ENCODE data around the gene CTSZ.
"Not testable (repeated sequence)": the region's sequence is repeated elsewhere in the genome, so short reads cannot be mapped to it uniquely, and the experiment has no call there.

The CTSZ gene

GRCh38 chr20:59006864-59007664, at the start of gene CTSZ:
CTSZ (minus strand) TSS chr20:59007254; CDS start chr20:59007128, 126 bp downstream.
- no peak for DNase-seq (ENCODE audit: low read depth in 2 of 2)

- DNase-seq (ENCODE audit: low read depth in 2 of 2), result no peak
Observed at GRCh38 chr20:59055302-59055701, 48.2 kb upstream of the CTSZ start.

GRCh38 chr20:59051666-59052185, 44.7 kb upstream of the CTSZ start:
- DNase-seq (ENCODE audit: low read depth in 2 of 2), result no peak

- DNase-seq (ENCODE audit: low read depth in 2 of 2), result no peak
Observed at GRCh38 chr20:59050437-59050836, 43.4 kb upstream of the CTSZ start.

- DNase-seq (ENCODE audit: low read depth in 2 of 2), result no peak
Observed at GRCh38 chr20:59048681-59049030, 41.6 kb upstream of the CTSZ start.

GRCh38 chr20:59047938-59048680, 41.1 kb upstream of the CTSZ start:
- DNase-seq (ENCODE audit: low read depth in 2 of 2), result no peak

GRCh38 chr20:59046862-59047261, 39.8 kb upstream of the CTSZ start:
- no peak for DNase-seq (ENCODE audit: low read depth in 2 of 2)

GRCh38 chr20:59044796-59045195, 37.7 kb upstream of the CTSZ start:
- DNase-seq (ENCODE audit: low read depth in 2 of 2), result no peak

GRCh38 chr20:59044295-59044694, 37.2 kb upstream of the CTSZ start:
- no peak for DNase-seq (ENCODE audit: low read depth in 2 of 2)

- no peak for DNase-seq (ENCODE audit: low read depth in 2 of 2)
Observed at GRCh38 chr20:59043698-59044097, 36.6 kb upstream of the CTSZ start.

GRCh38 chr20:59042796-59043631, 36.0 kb upstream of the CTSZ start:
- DNase-seq (ENCODE audit: low read depth in 2 of 2), result peak; percentile 73 to 77

- no peak for DNase-seq (ENCODE audit: low read depth in 2 of 2)
Observed at GRCh38 chr20:59042151-59042795, 35.2 kb upstream of the CTSZ start, which contains the start of gene PRELID3B. PRELID3B (minus strand) TSS chr20:59042786; CDS start chr20:59042730, 56 bp downstream.

- DNase-seq (ENCODE audit: low read depth in 2 of 2), result not testable (repeated sequence)
Observed at GRCh38 chr20:59041487-59041886, 34.4 kb upstream of the CTSZ start.

GRCh38 chr20:59040667-59041066, 33.6 kb upstream of the CTSZ start:
- no peak for DNase-seq (ENCODE audit: low read depth in 2 of 2)

- DNase-seq (ENCODE audit: low read depth in 2 of 2), result no peak
Observed at GRCh38 chr20:59039233-59039632, 32.2 kb upstream of the CTSZ start.

- no peak for DNase-seq (ENCODE audit: low read depth in 2 of 2)
Observed at GRCh38 chr20:59037386-59037785, 30.3 kb upstream of the CTSZ start.

- DNase-seq (ENCODE audit: low read depth in 2 of 2), result no peak
Observed at GRCh38 chr20:59035381-59035780, 28.3 kb upstream of the CTSZ start.

- DNase-seq (ENCODE audit: low read depth in 2 of 2), result no peak
Observed at GRCh38 chr20:59033616-59034165, 26.6 kb upstream of the CTSZ start.

GRCh38 chr20:59033093-59033492, 26.0 kb upstream of the CTSZ start:
- no peak for DNase-seq (ENCODE audit: low read depth in 2 of 2)

GRCh38 chr20:59032713-59033059, 25.6 kb upstream of the CTSZ start:
- DNase-seq (ENCODE audit: low read depth in 2 of 2), result no peak

GRCh38 chr20:59032023-59032712, 25.1 kb upstream of the CTSZ start, which contains the start of gene ATP5F1E:
ATP5F1E (minus strand) TSS chr20:59032335; CDS start chr20:59032251, 84 bp downstream.
- DNase-seq (ENCODE audit: low read depth in 2 of 2), result peak; percentile 82 to 87

All from fibroblast of skin of left biceps (primary cell).